GM21515 (cell line): ENCODE measurements around the gene FAM184B.

ENCODE experiments used
- ATAC-seq: cut with Tn5 transposase; IDR thresholded peaks from one replicate; pipeline ENCODE4 v1.9.1; 2021; ENCODE audit not compliant: unreplicated experiment

The FAM184B gene

GRCh38 chr4:17778431-17778830 lies 3.0 kb downstream of the FAM184B start:
- no peak for ATAC-seq

DNA sequence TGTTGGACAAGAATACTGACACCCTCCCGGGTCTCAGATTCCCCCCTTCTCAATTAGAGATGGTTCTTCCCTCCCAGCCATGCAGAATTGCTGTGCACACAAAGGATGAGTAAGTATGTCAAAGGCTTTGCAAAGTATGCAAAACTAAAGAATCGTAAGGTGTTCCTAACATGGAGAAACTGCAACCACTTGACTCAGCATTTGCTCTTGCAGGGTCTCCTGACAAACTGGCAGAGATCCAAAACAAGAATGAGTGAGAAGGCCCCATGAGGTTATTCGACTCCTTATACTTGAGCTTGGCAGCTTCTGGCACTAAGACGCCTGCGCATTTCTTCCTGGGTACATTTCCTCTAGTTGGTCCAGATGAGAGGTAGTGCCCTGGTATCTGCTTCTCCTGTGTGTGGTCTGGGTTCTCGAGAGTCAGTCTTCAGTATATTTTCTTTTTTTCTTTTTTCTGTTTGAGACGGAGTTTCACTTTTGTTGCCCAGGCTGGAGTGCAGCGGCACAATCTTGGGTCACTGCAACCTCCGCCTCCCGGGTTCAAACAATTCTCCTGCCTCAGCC lies 8.2 kb downstream of the FAM184B start:
- ATAC-seq = no peak

- no peak for ATAC-seq
Measured at GRCh38 chr4:17771284-17771908, 10.0 kb downstream of the FAM184B start.

- no peak for ATAC-seq
Measured at GRCh38 chr4:17770845-17771244, 10.6 kb downstream of the FAM184B start.

DNA sequence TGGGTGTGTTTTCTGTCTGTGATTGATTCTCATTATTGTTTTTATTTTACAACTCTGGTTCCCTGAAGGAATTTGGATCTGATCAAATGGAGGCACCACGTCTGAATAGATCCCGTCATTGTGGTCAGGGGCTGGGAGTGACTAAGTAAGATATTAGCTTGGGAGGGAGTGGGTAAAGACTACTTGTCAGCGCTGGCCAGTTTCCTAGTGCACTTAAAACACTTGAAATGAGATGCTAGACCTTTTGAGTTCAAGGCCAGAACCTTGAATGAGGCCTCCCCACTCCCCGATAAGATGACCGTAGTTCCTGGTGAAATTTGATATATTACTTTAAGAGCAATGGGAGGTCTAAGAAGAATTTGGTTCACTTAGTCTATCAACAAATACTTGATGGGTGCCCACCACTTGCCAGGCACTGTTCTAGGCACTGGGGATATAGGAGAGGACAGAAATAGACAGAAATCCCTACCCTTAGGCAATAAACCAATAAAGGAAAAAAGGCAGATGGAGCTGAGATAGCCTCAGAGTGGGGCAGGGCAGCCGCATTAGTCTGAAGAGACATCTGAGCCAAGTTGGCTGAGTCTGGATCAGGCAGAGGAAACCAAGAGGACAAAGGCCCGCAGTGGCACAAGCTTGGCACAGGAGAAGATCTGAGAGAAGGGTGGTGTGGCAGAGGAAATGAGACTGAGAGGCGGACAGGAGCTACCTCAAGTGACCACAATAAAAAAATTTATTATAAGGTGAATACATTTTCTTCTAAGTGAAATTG lies 11.8 kb downstream of the FAM184B start:
- ATAC-seq = no peak

- no peak for ATAC-seq
Measured at GRCh38 chr4:17766826-17767458, 14.5 kb downstream of the FAM184B start.

GRCh38 chr4:17765514-17766286 lies 15.7 kb downstream of the FAM184B start:
- ATAC-seq = no peak

GRCh38 chr4:17763931-17764330 lies 17.5 kb downstream of the FAM184B start:
- no peak for ATAC-seq

DNA sequence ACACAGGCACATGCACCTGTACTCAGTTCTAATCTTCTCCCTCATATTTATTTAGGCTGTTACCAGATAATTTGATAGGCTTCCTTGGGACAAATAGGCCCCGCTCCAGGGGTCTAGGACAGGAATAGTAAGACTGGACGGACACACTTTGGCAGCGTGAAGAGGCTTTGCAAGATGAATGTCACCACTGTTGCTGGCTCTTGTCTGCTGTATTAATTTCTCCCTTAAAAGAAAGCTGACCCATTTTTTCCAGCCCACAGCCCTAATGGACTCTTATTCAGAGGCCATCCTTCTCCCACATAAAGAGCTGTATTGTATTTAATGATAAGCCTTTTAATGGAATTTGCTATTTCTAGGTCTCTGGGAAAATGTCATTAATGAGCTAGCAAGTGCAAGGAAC lies 18.0 kb downstream of the FAM184B start:
- ATAC-seq = no peak

DNA sequence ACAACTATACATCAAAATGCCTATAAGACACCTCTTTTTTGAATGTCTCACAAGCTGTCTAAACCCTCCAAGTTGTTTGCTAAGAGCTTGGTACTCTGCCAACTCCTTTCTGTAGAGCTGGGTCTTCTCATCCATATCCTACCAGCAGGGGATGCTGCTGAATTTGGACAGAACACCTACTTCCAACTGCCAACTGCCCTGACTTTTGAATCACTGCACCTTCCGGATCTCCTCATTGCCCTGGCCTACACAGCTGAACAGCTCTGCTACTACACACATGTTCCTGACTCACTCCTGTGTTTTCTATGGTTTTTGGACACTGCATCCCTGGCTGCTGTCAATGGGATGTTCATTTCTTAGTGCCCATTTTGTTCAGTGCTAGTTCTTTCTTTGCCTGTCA lies 18.7 kb downstream of the FAM184B start:
- no peak for ATAC-seq

- no peak for ATAC-seq
Measured at GRCh38 chr4:17761062-17761461, 20.4 kb downstream of the FAM184B start.

DNA sequence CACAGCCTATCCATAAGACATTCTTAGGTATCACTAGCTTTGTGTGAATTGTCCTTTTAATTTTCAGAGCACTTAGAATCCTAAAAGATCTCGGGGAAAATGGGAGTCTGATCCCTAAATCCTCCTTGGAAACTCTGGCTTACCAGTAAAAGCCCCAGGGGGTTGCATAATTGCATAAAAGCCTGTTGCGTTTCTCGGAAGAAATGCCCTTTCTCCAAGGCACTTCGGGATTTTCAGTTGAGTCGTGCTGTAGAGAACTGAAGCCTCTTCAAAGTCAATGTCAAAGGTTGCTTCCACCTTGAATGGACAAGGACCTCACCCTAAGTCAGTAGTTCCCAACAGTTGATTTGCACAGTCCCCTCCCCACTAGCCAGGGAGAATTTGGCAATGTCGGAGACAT lies 20.8 kb downstream of the FAM184B start:
- ATAC-seq = no peak

DNA sequence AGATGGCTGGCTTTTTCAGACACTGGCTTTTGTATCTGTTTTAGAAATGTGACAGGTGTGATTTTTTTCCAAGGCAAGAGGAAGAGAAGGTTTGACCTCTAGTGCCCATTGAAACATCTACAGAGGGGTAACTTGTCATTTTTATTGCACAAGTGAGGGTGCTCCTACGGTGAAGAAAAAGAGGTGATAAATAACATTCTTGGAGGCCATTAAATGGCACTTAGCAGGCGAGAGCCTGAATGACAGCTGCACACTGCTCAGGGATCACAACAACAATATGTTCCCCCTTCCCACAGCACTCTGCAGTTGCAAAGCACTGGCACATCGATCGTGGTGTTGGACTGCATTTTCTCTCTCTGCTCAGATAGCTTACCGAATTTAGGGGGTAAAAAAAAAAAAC lies 22.9 kb downstream of the FAM184B start:
- no peak for ATAC-seq

- ATAC-seq = no peak
Measured at GRCh38 chr4:17757621-17758020, 23.8 kb downstream of the FAM184B start.

- no peak for ATAC-seq
Measured at GRCh38 chr4:17753646-17754045, 27.8 kb downstream of the FAM184B start.

- ATAC-seq = no peak
Measured at GRCh38 chr4:17740702-17741101, 40.7 kb downstream of the FAM184B start.

DNA sequence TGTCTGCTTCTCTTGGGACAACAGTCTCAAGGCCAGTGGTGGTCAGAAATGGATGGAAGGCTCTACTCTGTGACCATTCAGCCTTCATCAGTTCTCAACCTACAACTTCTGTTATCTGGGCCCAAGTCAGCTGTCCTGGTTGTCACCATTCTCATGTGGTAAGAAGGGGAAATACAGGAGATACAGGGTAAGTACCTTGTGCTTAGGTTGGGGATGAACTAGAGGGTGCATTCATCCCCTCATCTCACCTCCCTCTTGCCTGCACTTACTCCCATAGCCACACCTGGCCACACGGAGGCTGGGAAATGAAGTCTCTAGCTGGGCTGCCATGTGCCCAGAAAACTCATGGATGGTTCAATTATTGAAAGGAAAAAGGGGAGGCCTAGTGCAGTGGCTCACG lies 44.9 kb downstream of the FAM184B start:
- ATAC-seq = no peak

GRCh38 chr4:17726911-17727310 lies 54.5 kb downstream of the FAM184B start:
- no peak for ATAC-seq

DNA sequence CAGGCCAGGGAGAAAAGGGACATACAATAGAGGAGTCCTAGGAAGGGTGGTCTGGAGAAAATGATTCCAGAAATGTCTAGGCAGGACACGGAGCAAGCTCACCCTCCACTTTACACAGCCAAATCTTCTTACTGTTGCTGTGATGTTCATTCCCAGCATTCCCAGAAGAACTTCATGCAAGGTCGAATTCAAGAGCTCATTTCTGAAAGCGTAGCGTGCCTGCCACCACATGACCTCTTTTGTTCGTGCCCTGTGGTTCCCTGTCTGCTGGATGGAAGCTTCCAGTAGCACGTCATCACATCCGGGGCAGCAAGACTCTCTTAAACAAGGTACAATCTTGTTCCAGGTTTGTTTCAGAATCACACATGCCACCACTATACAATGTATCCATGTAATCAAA lies 57.8 kb downstream of the FAM184B start:
- no peak for ATAC-seq

DNA sequence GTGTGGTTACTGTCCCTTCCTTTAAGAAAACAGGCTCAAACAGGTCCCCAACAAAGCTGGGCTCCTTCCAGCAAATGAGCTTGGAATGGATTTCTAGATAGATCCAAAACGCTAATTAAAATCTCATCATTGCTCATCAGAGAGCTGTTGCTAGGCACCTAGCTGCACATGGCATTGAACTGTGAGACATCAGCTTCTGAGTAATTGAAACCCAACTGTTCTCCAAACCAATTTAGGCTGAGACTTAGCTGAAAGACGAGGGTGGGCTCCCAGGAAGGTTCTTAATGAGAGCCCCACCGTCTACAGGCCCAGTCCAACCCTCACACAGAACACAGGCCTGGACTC lies 59.1 kb downstream of the FAM184B start:
- no peak for ATAC-seq
